Forelimb muscle (tissue), 1 donor: ENCODE measurements around the gene AGPAT3. TPM values are rescaled to one million over a fixed set of nuclear protein-coding genes. Genes with fewer than 3 reads are reported as not detected.

ENCODE experiments used
- DNase-seq: peaks from one replicate; pipeline ENCODE4 v3.0.0-alpha.2; 2013; ENCODE audit warnings: low read depth
- polyA plus RNA-seq: library from polyadenylated mRNA; unstranded; fragments of 120-200 nt; gene quantifications from one replicate; pipeline ENCODE4 v1.2.1, GENCODE V29; 2013; ENCODE audit not compliant: insufficient read length

Gene AGPAT3
- polyA plus RNA-seq, 1 donor = 27.0 TPM

DNA sequence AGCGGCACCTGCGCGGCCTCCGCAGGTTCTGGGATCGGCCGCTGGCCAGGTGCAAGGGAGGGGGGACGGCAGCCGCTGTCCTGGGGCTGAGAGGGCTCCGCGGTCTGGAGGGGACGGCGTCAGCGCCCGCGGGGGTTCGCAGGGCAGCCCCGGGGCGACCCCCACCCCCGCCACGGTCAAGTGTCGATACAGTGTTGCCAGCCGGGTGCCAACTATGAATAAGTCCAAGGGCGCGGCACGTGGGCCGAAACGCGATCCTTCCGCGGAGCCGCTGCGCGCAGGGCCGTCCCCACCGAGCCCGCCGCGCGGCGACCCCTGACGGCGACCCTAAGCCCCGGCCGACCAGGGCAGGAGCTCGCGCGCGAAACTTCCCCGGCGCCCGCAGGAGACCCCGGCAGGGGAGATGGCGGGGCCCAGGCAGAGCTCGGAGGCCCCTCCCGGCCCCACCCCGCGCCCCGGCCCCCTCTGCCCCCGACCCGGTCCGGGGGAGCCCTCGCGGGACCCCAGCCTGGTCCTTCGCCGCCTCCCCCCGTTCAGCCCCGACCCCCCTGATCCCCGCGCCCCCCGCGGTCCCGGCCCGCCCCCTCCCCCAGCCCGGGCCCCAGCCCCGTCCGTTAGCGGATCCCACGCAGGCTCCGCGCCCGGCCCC is 586 bp upstream of the AGPAT3 start:
- no peak for DNase-seq

DNA sequence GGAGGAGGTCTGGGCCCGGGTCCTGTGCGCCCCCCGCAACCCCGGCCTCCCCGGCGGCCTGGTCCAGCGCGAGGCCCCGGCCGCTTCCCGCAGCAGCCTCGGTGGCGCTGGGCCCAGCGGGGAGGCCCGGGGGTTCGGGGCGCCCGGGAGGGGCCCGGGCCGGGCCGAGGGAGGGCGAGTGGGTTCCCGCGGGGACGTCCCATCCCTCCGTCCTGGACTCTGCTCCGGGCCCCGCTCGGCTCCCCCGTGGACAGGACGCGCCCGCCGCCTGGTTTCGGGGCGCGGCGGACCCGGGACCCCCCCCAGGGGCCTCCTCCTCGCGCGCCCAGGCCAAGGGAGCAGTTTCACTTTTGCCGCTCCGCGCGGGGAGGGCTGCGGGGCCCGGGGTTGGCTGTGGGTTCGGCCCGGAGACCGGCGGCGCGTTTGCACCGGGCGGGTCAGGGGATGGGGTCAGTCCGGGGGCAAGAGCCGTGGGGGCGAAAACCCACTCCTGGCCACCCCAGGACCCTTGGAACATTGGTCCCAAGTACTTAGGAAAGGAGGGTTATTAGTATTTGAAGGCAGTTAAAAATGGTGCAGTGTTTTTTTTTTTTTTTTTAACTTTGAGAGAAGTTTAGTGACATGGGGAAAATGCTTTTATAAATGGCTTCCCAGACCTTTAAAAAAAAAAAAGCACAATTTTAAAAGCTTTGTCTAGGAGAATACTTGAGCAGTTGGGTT is 677 bp downstream of the AGPAT3 start:
- no peak for DNase-seq

DNA sequence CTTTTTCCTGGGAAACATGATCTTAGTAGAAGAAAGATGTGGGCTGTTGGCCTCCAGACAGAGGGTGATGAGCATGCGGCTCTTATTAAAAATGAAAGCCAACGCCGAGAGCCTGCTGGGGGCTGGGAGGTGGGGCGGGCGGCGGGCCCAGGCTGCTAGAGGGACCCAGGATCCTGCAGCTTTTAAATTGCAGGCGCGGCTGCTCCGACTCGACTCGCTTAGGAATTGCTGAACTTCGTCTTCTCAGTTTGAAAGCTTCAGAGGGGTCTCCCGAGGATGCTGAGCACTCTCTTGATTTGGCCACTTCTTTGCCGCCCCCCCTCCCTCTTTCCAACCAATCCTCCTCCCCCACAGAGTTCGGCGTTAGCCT is 1.2 kb downstream of the AGPAT3 start:
- no peak for DNase-seq

DNA sequence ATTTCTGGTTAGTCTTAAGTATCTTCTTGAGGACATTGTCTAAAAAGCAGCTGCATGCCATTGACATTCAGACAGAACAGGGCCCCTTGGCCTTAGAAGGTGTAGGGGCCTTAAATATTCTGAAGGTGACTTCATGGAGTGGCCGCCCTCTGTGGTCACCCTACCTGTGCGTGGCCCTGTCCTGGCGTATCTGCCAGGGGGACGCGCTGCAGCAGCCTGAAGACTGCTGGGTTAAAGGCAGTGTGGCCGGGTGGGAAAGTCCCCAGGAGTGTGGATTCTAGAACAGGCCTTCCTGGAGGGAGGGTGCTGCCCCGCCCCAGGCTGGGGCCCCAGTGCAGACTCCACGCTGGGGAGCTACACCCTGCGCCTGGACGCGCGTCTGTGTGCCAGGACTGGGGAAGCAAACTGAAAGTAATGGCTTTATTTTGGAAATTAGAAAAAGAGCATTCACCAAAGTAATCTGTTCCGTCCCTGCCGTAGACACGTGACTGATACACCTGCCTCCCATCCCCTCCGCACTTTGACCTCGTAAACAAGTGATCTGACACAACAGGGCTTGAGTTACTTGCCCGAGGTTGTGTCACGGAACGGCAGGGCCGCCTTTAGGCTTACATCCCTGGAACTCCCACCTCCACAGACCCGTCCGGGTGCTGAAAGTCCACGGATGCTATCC is 1.8 kb downstream of the AGPAT3 start:
- no peak for DNase-seq

DNA sequence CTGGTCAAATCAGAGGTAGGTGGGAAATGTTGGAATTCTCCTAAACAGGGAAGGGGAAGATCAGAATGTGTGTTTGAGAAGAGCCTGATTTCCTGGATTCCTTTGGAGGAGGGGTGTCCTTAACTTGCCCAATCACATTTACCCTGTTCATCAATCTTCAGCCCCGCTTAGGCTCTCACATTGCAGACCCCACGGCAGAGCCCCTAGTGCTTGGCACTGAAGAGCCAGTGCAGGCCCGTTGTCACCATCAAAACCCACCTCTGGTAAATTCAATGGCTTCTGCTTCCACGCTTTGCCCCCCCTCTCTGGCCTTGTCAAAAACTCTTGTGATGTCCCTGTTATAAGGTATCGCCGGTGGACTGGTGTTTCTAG is 2.3 kb downstream of the AGPAT3 start:
- DNase-seq = no peak

DNA sequence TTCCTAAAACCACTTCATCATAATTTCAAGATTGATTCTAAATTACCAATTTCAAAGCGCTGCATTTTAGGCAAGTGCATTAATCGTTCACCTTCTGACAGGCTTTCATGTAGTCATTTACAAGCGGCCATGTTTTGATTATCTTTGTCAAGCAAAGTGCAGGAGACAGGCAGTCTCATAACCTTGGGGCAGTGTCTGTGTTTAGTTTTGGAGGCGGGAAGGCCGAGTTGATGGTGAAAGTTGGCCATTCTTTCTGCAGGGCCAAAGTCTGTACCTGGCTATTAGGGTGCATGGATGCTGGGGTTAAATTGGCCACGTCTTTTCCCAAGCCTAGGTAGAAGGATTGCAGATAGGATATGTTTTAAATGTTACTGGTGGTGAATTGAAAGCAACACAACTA is 2.9 kb downstream of the AGPAT3 start:
- no peak for DNase-seq

DNA sequence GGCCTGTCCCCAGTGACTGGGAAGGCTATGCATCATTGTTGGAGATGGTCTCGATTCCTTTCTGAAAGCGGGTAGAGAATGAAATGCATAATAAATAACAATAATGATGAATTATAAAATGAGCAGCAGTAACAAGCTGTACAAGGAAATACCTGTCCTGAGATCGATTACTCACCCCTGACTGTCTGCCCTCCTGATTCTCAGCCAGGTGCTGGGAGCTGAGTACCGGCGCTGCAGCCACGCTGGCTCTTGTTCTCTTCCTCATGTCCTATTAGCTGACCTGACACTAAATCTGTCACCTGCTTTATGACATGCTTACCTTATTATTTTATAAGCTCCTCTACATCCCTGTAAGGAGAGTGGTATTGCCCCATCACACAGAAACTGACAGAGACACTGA is 3.4 kb downstream of the AGPAT3 start:
- DNase-seq = no peak

DNA sequence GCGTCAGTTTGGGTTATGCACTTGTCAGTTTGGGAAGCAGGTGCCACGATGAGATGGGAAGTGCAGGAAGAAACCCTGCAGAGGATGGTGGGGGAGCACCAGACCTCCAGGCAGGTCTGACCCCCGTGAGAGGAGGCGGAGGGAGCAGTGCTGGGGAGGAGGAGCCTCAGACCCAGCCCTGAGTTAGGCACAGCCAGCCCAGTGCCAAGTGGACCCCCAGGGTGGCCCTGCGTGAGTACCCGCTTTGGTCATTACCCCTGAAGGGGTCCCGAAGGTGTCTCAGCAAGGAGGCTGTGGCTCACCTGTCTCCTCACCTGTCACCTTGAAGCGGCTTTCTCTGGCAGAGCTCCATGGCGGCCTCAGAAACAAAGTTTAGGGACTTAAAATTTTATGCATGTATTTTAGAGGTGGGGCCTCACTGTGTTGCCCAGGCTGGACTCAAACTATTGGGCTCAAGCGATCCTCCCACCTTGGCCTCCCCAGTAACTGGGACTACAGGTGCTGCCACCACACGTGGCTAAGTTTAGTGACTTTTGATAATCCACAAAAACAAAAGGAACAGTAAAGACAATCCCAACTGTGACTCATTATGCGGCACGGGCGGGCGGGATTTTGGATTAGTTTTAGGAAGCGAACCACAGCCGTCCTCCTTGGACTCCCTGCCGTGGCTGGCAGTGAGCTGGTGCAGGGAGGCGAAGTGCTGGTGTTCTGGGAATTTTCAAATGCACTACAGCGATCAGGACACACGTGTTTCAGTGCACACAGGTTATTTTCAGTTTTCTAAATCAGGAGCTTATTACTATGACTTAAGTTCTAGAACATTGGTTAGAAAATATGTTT is 4.7 kb downstream of the AGPAT3 start:
- DNase-seq = no peak

DNA sequence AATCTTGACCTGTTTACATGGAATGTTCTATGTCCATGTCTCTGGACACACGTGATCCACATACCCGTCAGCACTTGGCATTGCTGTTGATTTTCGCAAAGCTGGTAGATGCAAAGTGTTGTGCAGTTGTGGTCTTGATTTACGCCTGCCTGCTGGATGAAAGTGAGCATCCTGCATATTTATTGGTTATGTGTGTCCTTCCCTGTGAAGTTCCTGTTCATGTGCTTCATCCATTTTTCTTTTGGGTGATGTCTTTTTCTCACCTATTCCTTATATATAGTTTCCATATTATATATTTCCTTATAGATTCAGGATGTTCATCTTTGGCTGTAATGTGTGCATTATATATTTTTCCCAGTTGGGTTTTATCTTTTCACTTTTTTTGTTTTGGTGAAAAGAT is 6.5 kb downstream of the AGPAT3 start:
- DNase-seq = no peak

DNA sequence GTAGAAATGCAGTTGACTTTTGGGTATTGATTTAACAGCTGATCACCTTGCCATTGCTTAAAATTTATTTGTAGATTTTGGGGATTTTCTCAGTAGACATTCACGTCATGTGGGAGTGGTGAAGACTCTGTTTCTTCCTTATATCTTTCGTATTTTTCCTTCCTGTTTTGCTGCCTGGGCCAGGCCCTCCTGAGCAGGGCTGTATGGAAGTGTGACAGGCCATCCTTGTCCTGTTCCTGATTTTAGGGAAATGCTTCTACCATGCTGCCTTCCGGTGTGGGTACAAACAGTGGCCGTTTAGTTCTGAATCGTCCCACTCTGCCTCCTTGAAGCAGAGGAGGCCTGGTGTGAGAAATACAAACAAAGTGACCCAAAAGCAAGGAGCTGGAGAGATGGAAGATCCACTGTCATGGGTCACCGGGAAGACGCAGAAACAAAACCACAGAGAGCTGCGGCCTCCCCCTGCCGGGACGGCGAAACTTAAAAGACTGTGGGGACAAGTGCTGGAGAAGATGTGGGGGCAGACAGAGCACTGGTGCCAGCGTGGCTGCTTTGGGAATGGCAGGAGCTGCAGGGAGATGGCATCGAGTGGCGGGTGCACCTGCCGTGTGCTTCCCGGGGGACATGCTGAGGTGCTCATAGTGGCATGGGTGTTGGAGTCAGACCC is 7.6 kb downstream of the AGPAT3 start:
- no peak for DNase-seq

DNA sequence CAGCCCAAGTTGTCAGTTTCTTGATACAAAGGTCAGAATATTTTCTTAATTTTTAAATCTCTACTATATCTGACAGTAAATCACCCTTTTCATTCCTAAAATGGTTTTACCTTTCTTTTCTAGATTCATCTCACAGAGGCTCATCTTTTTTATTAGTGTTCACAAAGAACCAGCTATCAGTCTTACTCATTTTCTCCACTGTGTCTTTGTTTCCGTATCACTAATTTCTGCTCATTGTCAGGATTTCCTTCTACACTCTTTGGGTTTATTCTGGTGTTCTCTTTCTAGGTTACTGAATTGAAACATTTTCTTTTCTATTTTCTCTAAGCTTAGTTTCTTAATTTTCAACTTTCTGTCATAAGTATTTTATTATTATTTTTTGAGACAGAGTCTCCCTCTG is 8.7 kb downstream of the AGPAT3 start:
- DNase-seq = no peak

DNA sequence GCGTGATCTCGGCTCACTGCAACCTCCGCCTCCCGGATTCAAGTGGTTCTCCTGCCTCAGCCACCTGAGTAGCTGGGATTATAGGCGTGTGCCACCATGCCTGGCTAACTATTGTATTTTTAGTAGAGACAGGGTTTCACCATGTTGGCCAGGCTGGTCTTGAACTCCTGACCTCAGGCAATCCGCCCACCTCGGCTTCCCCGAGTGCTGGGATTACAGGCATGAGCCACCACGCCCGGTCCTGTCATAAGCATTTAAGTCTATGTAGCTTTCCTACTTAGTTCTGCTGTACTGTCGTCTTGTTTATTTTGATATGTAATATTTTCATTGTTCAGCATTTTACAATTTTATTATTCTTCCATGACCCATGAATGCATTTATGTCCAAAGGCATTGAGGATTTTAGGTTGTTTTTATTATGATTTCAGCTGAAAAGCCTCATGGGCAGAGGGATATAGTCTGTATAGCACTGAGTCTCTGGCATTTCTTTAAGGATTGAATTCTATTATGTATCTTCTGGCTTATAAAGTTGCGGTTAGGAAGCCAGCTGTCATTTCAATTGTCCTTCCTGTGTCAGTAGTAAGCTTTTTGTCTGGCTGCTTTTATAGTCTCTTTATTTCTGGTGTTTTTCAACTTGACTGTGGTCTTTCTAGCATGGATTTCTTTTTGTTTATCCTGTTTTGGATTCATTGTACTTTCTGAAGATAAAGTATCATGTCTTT is 9.2 kb downstream of the AGPAT3 start:
- DNase-seq = no peak

DNA sequence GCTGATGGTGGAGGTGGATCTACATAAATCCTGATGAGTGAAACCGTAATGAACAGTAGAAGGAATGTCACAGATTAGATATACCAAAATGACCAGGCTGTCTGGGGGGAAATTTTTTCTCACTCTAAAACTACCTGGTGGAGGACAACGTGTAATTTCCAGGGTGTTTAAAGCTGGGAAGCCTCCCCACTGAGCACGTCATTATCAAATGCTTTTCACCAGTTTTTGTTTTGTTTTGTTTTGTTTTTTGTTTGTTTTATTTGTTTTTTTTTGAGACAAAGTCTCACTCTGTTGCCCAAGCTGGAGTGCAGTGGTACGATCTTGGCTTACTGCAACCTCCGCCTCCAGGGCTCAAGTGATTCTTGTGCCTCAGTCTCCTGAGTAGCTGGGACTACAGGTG is 11.6 kb downstream of the AGPAT3 start:
- DNase-seq = no peak

DNA sequence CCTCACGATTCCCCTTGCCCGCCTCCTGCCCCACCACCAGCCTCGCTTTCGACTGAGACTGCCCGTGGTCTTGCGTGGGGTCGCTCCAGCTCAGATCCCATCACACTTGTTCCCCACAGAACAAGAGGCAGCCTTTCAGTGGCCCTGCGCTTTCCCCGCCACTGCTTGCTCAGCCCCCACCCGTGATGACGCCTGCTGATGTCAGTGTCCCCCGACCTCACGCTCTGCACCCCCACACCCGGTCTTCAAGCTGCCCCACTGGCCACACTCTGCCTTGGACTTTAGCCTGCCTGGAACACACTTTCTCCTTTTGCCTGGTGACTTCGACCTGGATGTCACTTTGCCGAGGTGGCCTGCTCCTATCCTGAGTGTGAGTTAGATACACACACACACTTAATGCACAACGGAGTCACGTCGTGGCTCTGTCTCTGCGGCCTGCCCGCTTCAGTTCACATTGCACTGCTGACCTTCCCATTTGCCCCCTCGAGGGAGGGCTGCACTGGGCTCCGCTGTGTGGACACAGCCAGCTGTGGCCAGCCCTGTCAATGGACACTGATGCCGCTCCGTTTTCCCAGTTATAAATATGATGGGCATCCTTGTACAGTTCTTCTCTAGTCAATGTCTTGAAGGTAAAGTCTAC is 13.0 kb downstream of the AGPAT3 start:
- DNase-seq = no peak

DNA sequence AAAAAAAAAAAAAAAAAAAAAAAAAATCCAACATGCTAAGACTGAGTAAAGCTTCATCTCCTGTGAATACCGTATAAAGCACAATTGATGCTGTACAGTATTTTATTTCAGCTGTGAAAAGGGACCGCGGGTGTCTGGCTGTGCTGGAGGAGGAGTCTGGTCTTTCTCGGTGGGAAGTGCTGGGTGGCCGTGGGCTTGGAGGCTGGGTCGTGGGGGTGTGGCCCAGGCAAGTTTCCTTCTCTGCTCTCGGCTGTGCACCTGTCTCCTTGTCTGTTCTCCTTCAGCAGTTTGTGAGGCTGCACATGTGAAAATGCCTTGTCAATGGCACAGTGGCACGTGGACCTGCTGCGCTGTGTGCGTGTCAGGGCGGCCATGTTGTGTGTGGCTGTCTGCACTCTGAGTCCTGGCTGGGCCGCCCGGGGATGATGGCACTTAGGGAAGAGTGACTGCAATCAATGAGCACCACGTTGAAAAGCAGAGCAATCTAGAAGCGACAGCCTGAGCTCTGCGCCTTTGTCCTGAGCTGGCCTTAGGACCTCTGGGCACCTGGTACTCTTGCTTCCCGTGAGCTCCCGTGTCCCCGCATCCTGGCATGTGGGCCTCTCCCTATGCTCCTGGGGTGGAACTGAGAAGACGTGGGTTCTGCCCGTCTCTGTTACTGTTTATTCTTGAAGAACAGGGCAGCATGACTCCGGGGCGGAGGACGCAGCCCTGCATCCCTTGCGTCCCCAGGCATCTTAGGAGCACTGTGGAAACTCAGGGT is 14.5 kb downstream of the AGPAT3 start:
- DNase-seq = no peak

DNA sequence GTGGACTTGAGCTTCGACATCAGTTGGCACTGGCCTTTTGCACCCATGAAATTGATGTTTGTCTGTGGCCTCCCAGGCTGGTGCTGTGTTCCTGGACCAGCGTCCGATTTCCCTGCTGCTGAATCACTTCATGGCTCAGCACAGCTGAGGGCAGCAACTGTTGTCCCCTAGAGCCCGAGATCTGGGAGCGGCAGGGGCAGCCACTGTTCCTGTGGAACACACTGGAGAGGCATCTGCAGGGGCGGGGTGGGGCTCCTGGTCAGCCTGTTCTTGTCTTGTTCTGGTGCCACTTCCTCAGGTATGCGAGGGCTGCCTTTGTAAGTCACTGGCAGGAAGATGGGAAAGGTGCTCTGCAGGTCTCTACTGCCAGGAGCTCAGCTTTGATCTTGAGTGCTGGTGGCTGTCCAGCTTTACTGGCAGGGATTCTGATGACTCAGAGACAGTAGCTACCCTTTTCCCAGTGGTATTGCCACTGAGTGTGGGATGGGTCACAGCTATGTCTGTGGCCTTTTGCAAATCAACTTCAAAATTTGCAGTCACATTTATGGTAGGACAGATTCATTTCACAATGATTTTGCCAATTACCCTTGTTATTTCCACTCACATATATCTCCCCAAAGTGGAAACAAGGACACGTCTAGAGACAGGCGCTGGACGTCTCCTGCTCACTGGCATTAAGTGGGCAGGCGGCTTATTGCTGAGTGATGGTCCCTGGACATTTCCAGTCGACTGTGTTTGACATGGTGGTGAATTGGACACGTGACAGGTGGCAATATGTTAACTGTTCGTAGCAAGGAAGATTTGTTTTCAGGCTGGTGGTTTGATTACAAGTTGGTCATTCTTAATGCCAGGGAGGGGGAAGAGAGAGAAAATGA is 15.3 kb downstream of the AGPAT3 start:
- no peak for DNase-seq

DNA sequence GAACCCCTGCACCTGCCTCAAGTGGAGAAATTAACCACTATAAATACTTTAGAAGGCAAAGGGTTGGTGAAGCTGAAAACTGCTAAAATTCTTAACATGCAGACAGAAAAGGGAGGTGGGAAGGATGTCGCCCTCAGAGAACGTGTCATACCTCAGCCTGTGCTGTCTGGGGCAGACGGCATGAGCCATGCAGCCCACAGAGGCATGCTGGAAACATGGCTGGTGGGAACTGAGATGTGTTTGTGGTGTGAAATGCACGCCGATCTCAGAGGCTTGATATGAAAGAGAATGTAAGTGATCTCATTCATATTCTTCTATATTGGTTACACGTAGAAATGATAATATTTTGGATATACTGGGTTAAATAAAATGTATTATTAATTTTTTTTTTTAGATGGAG is 16.3 kb downstream of the AGPAT3 start:
- no peak for DNase-seq

DNA sequence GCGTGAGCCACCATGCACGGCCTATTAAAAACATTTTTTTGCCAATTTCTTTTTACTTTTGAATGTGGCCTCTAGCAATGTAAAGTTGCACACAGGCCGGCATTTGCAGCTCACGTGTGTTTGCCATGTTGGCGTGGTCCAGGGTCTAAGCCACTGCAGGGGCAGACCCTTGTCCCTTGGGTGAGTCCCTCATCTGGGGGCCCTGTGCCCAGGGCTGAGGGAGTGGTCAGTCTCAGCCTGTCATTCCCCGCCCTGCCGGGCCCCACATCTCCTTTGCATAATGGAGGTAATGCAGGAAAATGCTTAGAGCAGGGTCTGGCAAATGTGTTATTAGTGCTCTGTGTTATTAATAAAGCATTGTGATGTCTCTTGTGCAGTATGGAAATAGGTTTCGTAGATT is 16.9 kb downstream of the AGPAT3 start:
- DNase-seq = no peak
